GM23338 (cell line): ENCODE data around the gene CD8A. TPM values are rescaled to one million over a fixed set of nuclear protein-coding genes. Genes with fewer than 3 reads are reported as not detected.

ENCODE experiments used
- ATAC-seq: fragments of 200-7000 bp; cut with Tn5 transposase; 3 replicates; pipeline ENCODE4 v1.9.1; 2020
- DNase-seq: peaks from one replicate; pipeline ENCODE4 v3.0.0-alpha.2; 2015; ENCODE audit warnings: low spot score
- H2AFZ ChIP-seq: fragments of 200-600 bp; sonication (generic); 2 replicates; pipeline ENCODE4 v1.8.0; 2016; ENCODE audit warnings: antibody characterized with exemption, mild to moderate bottlenecking, moderate library complexity
- H3F3A ChIP-seq: fragments of 200-600 bp; sonication (generic); replicated peaks from 2 replicates; pipeline ENCODE4 v1.8.0; 2017; ENCODE audit warnings: antibody characterized with exemption, mixed run types, low read depth
- H3K27ac ChIP-seq: fragments of 200-600 bp; sonication (generic); 2 replicates; pipeline ENCODE4 v1.6.1; 2016; ENCODE audit warnings: low read depth
- H3K27me3 ChIP-seq: fragments of 200-600 bp; sonication (generic); 2 replicates; pipeline ENCODE4 v1.8.0; 2016; ENCODE audit warnings: mild to moderate bottlenecking, mixed run types, moderate library complexity; ENCODE audit not compliant: insufficient read depth
- H3K36me3 ChIP-seq: fragments of 200-600 bp; sonication (generic); 2 replicates; pipeline ENCODE4 v1.8.0; 2016; ENCODE audit warnings: mild to moderate bottlenecking; ENCODE audit not compliant: insufficient read depth
- H3K4me1 ChIP-seq: fragments of 200-600 bp; sonication (generic); 2 replicates; pipeline ENCODE4 v1.8.0; 2016; ENCODE audit warnings: mild to moderate bottlenecking, moderate library complexity; ENCODE audit not compliant: insufficient read depth
- H3K4me2 ChIP-seq: fragments of 200-600 bp; sonication (generic); 2 replicates; pipeline ENCODE4 v1.7.1; 2017; ENCODE audit warnings: mixed run types
- H3K4me3 ChIP-seq: fragments of 200-600 bp; sonication (generic); 2 replicates; pipeline ENCODE4 v1.6.1; 2016; ENCODE audit warnings: mixed run types
- H3K79me2 ChIP-seq: fragments of 200-600 bp; sonication (generic); replicated peaks from 2 replicates; pipeline ENCODE4 v1.8.0; 2017; ENCODE audit warnings: mild to moderate bottlenecking; ENCODE audit not compliant: insufficient read depth
- H3K9me2 ChIP-seq: fragments of 200-600 bp; sonication (generic); 2 replicates; pipeline ENCODE4 v1.8.0; 2017; ENCODE audit not compliant: insufficient read depth
- H4K20me1 ChIP-seq: fragments of 200-600 bp; sonication (generic); replicated peaks from 2 replicates; pipeline ENCODE4 v1.8.0; 2017; ENCODE audit warnings: mild to moderate bottlenecking; ENCODE audit not compliant: insufficient read depth
- H3K27ac Mint-ChIP-seq: 2 replicates; pipeline ENCODE4 v1.8.0; 2020; ENCODE audit warnings: inconsistent platforms, mild to moderate bottlenecking, moderate library complexity, mixed read lengths
- H3K27me3 Mint-ChIP-seq: 3 replicates; pipeline ENCODE4 v1.8.0; 2022; ENCODE audit warnings: low read depth, mild to moderate bottlenecking, moderate library complexity, mixed read lengths, inconsistent platforms; ENCODE audit not compliant: insufficient read depth, poor library complexity
- H3K36me3 Mint-ChIP-seq: 3 replicates; pipeline ENCODE4 v1.8.0; 2021; ENCODE audit warnings: low read depth, mild to moderate bottlenecking, inconsistent platforms, moderate library complexity, mixed read lengths
- H3K4me1 Mint-ChIP-seq: 3 replicates; pipeline ENCODE4 v1.8.0; 2020; ENCODE audit warnings: mild to moderate bottlenecking, inconsistent platforms, mixed read lengths
- H3K4me3 Mint-ChIP-seq: 3 replicates; pipeline ENCODE4 v1.8.0; 2021; ENCODE audit warnings: moderate library complexity, mild to moderate bottlenecking, inconsistent platforms, mixed read lengths
- H3K9me3 Mint-ChIP-seq: 3 replicates; pipeline ENCODE4 v1.8.0; 2020; ENCODE audit warnings: moderate library complexity, mild to moderate bottlenecking, inconsistent platforms, mixed read lengths
- CREB1 ChIP-seq: fragments of 250-450 bp; sonication (Bioruptor Pico); IDR thresholded peaks from 2 replicates; pipeline ENCODE4 v1.5.0; 2020; ENCODE audit warnings: low read depth, mild to moderate bottlenecking, moderate library complexity
- EZH2 ChIP-seq: fragments of 200-600 bp; sonication (generic); IDR thresholded peaks from one replicate; pipeline ENCODE4 v1.8.0; 2017; ENCODE audit warnings: antibody characterized with exemption, mild to moderate bottlenecking, low read depth; ENCODE audit not compliant: unreplicated experiment
- EZH2phosphoT487 ChIP-seq: fragments of 200-600 bp; sonication (generic); IDR thresholded peaks from one replicate; pipeline ENCODE4 v1.8.1; 2018; ENCODE audit warnings: antibody characterized with exemption; ENCODE audit not compliant: unreplicated experiment
- JUNB ChIP-seq: IDR thresholded peaks from one replicate; pipeline ENCODE4 v1.6.1; 2016; ENCODE audit warnings: antibody characterized with exemption; ENCODE audit not compliant: unreplicated experiment
- NANOG ChIP-seq: IDR thresholded peaks from 2 replicates; pipeline ENCODE4 v1.6.1; 2016; ENCODE audit warnings: antibody characterized with exemption, borderline replicate concordance
- STAT1 ChIP-seq: IDR thresholded peaks from one replicate; pipeline ENCODE4 v1.6.1; 2016; ENCODE audit warnings: antibody characterized with exemption; ENCODE audit not compliant: unreplicated experiment
- ZNF114 ChIP-seq: fragments of 250-450 bp; sonication (Bioruptor Pico); IDR thresholded peaks from 2 replicates; pipeline ENCODE4 v1.5.0; 2020; ENCODE audit warnings: mild to moderate bottlenecking, moderate library complexity
- polyA plus RNA-seq: library from polyadenylated mRNA; unstranded; fragments of >200 nt; fragmentation: Nextera tagmentation; extraction: Ambion mirVana; gene quantifications from 2 replicates; pipeline ENCODE4 v1.2.1, GENCODE V29; 2016
- total RNA-seq: library from RNA; depleted of rRNA; stranded (reverse); fragments of >200 nt; shearing (Covaris generic); gene quantifications from 2 replicates; pipeline ENCODE4 v1.2.3, GENCODE V29; 2014
- TF ChIP-seq, protein P1 (sequence below): IDR thresholded peaks from 2 replicates; pipeline ENCODE4 v1.6.1; 2016; ENCODE audit warnings: antibody characterized with exemption
- TF ChIP-seq, protein P2 (sequence below): fragments of 250-450 bp; sonication (Bioruptor Pico); IDR thresholded peaks from 2 replicates; pipeline ENCODE4 v1.5.0; 2020; ENCODE audit warnings: mild to moderate bottlenecking, moderate library complexity

Gene CD8A
- total and polyA plus RNA-seq, 2 experiments from 2014 or later: 0.19 to 0.24 TPM

DNA sequence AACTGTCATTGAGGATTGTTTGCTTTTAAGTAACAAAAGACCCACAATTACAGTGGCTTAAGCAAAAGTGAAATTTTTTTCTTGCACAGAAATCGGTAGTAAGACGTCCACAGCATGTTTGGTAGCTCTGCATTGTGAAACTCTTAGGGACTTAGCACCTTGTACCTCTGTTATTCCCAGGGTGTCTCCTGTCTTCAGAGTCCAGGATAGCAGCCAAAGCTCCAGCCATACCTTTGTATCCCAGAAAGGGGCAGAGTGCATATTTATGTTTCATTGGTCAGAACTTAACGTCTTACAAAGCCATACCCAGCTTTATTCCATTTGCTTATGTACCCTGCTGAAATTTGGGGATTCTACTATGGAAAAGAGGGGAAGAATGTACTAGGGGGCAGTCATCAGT, 37.8 kb downstream of the CD8A start:
- peaks cover 8% of the 10 kb centered on the region; the same call in 2 of the 3 replicates for H3K4me1 Mint-ChIP-seq
- Histone ChIP-seq H3K27me3 (no peaks in the 10 kb centered on the region), H2AFZ (no peak overlapping the region), H3F3A (no peaks in the 10 kb centered on the region), H3K4me3 (no peak overlapping the region), H3K79me2 (peaks cover 67% of the 10 kb centered on the region), H3K27ac (no peak overlapping the region), H3K9me2 (no peaks in the 10 kb centered on the region), H3K36me3 (peaks cover 27% of the 10 kb centered on the region), H3K4me2 (no peak overlapping the region), H4K20me1 (peaks cover 23% of the 10 kb centered on the region), H3K4me1 (peaks cover 9% of the 10 kb centered on the region; the same call in 1 of the 2 replicates)
- peaks cover 11% of the 10 kb centered on the region for H3K9me3 Mint-ChIP-seq
- ATAC-seq (no peak), DNase-seq (no peak)
- no peak for TF ChIP-seq ZNF114 (CRISPR knock-in tag)
- TF ChIP-seq STAT1: no peak
- H3K4me3 Mint-ChIP-seq: no peak overlapping the region
- peaks cover 3% of the 10 kb centered on the region for H3K27me3 Mint-ChIP-seq
- H3K27ac Mint-ChIP-seq: no peak overlapping the region
- peaks cover 64% of the 10 kb centered on the region for H3K36me3 Mint-ChIP-seq

DNA sequence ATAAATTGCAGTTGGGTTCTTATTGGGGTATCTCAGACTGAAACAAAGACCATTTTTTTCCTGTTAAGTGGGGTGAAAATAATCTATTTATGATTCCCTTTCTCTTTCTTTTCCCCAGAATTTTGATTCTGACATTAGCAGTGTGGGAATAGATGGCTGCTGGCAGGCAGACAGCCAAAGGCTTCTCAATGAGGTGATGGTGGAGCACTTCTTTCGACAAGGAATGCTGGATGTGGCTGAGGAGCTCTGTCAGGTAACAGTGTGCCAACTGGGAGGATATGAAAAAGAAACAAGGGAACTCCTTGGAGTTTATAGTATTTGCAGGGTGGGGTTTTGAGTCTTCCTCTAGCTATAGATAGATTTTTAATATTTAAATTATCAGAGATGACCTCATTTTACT, 38.9 kb downstream of the CD8A start:
- TF ChIP-seq NANOG: no peak
- no peak for TF ChIP-seq EZH2
- no peak for TF ChIP-seq JUNB
- TF ChIP-seq EZH2phosphoT487: no peak
- TF ChIP-seq, protein P1, sequence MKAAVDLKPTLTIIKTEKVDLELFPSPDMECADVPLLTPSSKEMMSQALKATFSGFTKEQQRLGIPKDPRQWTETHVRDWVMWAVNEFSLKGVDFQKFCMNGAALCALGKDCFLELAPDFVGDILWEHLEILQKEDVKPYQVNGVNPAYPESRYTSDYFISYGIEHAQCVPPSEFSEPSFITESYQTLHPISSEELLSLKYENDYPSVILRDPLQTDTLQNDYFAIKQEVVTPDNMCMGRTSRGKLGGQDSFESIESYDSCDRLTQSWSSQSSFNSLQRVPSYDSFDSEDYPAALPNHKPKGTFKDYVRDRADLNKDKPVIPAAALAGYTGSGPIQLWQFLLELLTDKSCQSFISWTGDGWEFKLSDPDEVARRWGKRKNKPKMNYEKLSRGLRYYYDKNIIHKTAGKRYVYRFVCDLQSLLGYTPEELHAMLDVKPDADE: no peak
- TF ChIP-seq CREB1 (CRISPR knock-in tag): no peak
- TF ChIP-seq, protein P2, sequence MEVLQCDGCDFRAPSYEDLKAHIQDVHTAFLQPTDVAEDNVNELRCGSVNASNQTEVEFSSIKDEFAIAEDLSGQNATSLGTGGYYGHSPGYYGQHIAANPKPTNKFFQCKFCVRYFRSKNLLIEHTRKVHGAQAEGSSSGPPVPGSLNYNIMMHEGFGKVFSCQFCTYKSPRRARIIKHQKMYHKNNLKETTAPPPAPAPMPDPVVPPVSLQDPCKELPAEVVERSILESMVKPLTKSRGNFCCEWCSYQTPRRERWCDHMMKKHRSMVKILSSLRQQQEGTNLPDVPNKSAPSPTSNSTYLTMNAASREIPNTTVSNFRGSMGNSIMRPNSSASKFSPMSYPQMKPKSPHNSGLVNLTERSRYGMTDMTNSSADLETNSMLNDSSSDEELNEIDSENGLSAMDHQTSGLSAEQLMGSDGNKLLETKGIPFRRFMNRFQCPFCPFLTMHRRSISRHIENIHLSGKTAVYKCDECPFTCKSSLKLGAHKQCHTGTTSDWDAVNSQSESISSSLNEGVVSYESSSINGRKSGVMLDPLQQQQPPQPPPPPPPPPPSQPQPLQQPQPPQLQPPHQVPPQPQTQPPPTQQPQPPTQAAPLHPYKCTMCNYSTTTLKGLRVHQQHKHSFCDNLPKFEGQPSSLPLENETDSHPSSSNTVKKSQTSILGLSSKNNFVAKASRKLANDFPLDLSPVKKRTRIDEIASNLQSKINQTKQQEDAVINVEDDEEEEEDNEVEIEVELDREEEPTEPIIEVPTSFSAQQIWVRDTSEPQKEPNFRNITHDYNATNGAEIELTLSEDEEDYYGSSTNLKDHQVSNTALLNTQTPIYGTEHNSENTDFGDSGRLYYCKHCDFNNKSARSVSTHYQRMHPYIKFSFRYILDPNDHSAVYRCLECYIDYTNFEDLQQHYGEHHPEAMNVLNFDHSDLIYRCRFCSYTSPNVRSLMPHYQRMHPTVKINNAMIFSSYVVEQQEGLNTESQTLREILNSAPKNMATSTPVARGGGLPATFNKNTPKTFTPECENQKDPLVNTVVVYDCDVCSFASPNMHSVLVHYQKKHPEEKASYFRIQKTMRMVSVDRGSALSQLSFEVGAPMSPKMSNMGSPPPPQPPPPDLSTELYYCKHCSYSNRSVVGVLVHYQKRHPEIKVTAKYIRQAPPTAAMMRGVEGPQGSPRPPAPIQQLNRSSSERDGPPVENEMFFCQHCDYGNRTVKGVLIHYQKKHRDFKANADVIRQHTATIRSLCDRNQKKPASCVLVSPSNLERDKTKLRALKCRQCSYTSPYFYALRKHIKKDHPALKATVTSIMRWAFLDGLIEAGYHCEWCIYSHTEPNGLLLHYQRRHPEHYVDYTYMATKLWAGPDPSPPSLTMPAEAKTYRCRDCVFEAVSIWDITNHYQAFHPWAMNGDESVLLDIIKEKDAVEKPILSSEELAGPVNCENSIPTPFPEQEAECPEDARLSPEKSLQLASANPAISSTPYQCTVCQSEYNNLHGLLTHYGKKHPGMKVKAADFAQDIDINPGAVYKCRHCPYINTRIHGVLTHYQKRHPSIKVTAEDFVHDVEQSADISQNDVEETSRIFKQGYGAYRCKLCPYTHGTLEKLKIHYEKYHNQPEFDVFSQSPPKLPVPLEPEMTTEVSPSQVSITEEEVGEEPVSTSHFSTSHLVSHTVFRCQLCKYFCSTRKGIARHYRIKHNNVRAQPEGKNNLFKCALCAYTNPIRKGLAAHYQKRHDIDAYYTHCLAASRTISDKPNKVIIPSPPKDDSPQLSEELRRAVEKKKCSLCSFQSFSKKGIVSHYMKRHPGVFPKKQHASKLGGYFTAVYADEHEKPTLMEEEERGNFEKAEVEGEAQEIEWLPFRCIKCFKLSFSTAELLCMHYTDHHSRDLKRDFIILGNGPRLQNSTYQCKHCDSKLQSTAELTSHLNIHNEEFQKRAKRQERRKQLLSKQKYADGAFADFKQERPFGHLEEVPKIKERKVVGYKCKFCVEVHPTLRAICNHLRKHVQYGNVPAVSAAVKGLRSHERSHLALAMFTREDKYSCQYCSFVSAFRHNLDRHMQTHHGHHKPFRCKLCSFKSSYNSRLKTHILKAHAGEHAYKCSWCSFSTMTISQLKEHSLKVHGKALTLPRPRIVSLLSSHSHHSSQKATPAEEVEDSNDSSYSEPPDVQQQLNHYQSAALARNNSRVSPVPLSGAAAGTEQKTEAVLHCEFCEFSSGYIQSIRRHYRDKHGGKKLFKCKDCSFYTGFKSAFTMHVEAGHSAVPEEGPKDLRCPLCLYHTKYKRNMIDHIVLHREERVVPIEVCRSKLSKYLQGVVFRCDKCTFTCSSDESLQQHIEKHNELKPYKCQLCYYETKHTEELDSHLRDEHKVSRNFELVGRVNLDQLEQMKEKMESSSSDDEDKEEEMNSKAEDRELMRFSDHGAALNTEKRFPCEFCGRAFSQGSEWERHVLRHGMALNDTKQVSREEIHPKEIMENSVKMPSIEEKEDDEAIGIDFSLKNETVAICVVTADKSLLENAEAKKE (CRISPR knock-in tag): no peak
- no peak for TF ChIP-seq ZNF114 (CRISPR knock-in tag)
- no peaks in the 10 kb centered on the region for H3K27me3 ChIP-seq
- H3K27ac ChIP-seq: no peak overlapping the region
- H3K36me3 ChIP-seq: peaks cover 27% of the 10 kb centered on the region
- no peak overlapping the region for H3K27ac Mint-ChIP-seq
- peaks cover 23% of the 10 kb centered on the region for H4K20me1 ChIP-seq
- no peak overlapping the region for H3K4me3 ChIP-seq
- H3K4me3 Mint-ChIP-seq: no peak overlapping the region
- no peaks in the 10 kb centered on the region for H3K9me2 ChIP-seq
- H3K4me2 ChIP-seq: no peak overlapping the region
- H3F3A ChIP-seq: no peaks in the 10 kb centered on the region
- peaks cover 3% of the 10 kb centered on the region for H3K27me3 Mint-ChIP-seq
- DNase-seq (no peak), ATAC-seq (no peak)
- H3K9me3 Mint-ChIP-seq: peaks cover 11% of the 10 kb centered on the region
- peaks cover 74% of the 10 kb centered on the region for H3K79me2 ChIP-seq
- H3K4me1 Mint-ChIP-seq: peaks cover 16% of the 10 kb centered on the region
- peaks cover 64% of the 10 kb centered on the region for H3K36me3 Mint-ChIP-seq
- peaks cover 9% of the 10 kb centered on the region; the same call in 1 of the 2 replicates for H3K4me1 ChIP-seq
- no peak overlapping the region for H2AFZ ChIP-seq
